GM12891 (cell line): Measurements from ENCODE around the gene ZNF511.

Experiments used
- DNase-seq: peaks from one replicate; pipeline ENCODE4 v3.0.0; 2011; ENCODE audit warnings: low spot score; ENCODE audit not compliant: insufficient read length
- FAIRE-seq: peaks from 2 replicates; lab custom pipeline; 2011; peaks lifted over from hg19 to GRCh38; lab: Jason Lieb, UNC
- PAX5 ChIP-seq: IDR thresholded peaks from 2 replicates; pipeline ENCODE4 v1.6.1; 2011; ENCODE audit warnings: low read length, moderate library complexity, mild to moderate bottlenecking; ENCODE audit not compliant: insufficient read depth, severe bottlenecking
- POLR2A ChIP-seq: IDR thresholded peaks from 2 replicates; pipeline ENCODE4 v1.6.1; 2011; ENCODE audit warnings: low read depth, low read length, control low read depth
- POLR2AphosphoS5 ChIP-seq: IDR thresholded peaks from 2 replicates; pipeline ENCODE4 v1.6.1; 2011; ENCODE audit warnings: low read depth, low read length, control low read depth
- POU2F2 ChIP-seq: IDR thresholded peaks from 2 replicates; pipeline ENCODE4 v1.6.1; 2011; ENCODE audit warnings: low read depth, mild to moderate bottlenecking, control low read depth, low read length, moderate library complexity
- SPI1 ChIP-seq: IDR thresholded peaks from 2 replicates; pipeline ENCODE4 v1.6.1; 2011; ENCODE audit warnings: low read depth, low read length, control low read depth
- TAF1 ChIP-seq: IDR thresholded peaks from 2 replicates; pipeline ENCODE4 v1.6.1; 2011; ENCODE audit warnings: low read depth, low read length, control low read depth

Gene ZNF511

GRCh38 chr10:133266056-133266795 lies 42.5 kb upstream of the ZNF511 start:
- TF ChIP-seq TAF1 (no peak), POLR2AphosphoS5 (no peak), SPI1 (no peak), POU2F2 (no peak)
- DNase-seq (no peak), FAIRE-seq (no peak)

- no peak for FAIRE-seq
These were observed 41.4 kb upstream of the ZNF511 start for GRCh38 chr10:133267293-133267692.

GRCh38 chr10:133267829-133268228 lies 40.9 kb upstream of the ZNF511 start:
- DNase-seq (no peak), FAIRE-seq (no peak)
- no peak for TF ChIP-seq POLR2A
- no peak for TF ChIP-seq POLR2AphosphoS5
- no peak for TF ChIP-seq POU2F2
- no peak for TF ChIP-seq SPI1
- TF ChIP-seq TAF1, result no peak
- TF ChIP-seq PAX5, result no peak

More at GRCh38 chr10:133267293-133267692, 41.4 kb upstream of the ZNF511 start:
- TF ChIP-seq SPI1 (no peak), POLR2AphosphoS5 (no peak), TAF1 (no peak), POU2F2 (no peak), PAX5 (no peak), POLR2A (no peak)
- DNase-seq, result no peak

DNA sequence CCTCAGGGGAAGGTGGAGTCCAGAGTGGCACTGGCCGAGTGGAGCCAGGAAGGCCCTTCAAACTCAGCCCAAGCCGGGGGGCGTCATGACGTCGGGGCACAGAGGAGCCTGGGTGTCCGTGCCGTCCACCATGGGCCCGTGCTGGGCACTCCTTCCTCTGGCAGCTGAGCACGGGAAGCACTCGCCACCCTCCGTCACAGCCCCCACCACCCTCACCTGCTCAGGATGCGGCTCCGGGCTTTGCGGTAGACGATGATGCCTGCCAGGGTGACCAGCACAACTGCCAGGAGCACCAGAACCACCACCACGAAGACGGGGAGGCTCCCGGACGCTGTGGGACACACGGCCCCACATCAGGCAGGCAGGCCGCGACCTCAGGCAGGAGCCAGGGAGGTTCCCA lies 40.2 kb upstream of the ZNF511 start:
- FAIRE-seq (no peak), DNase-seq (no peak)
- no peak for TF ChIP-seq PAX5
- no peak for TF ChIP-seq SPI1
- TF ChIP-seq POU2F2, result no peak
- no peak for TF ChIP-seq TAF1
- TF ChIP-seq POLR2AphosphoS5, result no peak
- TF ChIP-seq POLR2A, result no peak

DNA sequence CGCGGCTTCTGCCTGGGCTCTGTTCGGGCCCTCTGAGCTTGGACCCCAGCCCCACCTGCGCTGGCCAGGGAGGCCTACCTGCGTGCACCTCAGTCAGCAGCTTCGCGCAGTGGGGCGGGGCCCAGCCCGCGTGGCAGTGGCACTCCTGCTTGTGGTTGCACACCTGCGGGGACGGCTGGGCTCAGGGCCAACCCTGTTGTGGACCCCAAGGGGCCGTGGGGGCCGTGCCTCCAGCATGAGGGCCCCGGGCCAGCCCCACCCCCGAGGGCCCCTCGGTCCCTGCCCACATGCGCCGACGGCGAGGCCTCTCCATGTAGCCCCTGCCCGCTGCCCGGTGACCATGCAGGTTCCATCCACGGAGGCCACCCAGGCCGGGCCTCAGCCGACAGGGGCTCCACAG lies 39.3 kb upstream of the ZNF511 start:
- FAIRE-seq (no peak), DNase-seq (no peak)
- TF ChIP-seq POLR2A (no peak), POU2F2 (no peak), PAX5 (no peak), SPI1 (no peak), TAF1 (no peak)

- FAIRE-seq, result no peak
- TF ChIP-seq POLR2A (no peak), POLR2AphosphoS5 (no peak), SPI1 (no peak), POU2F2 (no peak), PAX5 (no peak), TAF1 (no peak)
- no peak for DNase-seq
These were observed 38.5 kb upstream of the ZNF511 start for GRCh38 chr10:133270204-133270603.

DNA sequence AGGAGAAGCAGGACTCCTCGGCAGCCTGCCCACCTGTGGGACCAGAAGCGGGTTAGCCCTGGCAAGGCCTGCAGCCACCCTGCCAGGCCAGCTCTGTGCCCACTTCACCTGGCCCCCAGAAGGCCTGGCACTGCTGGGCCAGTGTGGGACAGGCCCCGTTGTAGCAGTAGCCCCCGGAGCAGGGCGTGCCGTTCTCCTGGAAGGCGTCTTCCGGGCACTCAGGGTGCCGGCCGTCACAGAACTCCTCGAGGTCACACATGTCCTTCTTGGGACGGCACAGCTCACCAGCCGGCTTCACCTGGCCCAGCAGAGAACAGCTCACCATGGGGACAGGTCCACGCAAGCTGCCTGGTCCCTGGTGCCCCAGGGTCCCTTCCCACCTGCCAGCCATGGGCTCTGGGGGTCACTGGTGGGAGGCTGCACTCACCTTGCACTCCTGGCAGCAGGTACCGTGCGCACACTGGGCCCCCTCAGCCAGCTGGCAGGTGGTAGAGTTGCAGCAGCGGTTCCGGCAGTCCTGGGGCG lies 37.9 kb upstream of the ZNF511 start:
- FAIRE-seq (no peak), DNase-seq (no peak)
- TF ChIP-seq SPI1 (no peak), PAX5 (no peak), POLR2A (no peak), TAF1 (no peak), POU2F2 (no peak), POLR2AphosphoS5 (no peak)

DNA sequence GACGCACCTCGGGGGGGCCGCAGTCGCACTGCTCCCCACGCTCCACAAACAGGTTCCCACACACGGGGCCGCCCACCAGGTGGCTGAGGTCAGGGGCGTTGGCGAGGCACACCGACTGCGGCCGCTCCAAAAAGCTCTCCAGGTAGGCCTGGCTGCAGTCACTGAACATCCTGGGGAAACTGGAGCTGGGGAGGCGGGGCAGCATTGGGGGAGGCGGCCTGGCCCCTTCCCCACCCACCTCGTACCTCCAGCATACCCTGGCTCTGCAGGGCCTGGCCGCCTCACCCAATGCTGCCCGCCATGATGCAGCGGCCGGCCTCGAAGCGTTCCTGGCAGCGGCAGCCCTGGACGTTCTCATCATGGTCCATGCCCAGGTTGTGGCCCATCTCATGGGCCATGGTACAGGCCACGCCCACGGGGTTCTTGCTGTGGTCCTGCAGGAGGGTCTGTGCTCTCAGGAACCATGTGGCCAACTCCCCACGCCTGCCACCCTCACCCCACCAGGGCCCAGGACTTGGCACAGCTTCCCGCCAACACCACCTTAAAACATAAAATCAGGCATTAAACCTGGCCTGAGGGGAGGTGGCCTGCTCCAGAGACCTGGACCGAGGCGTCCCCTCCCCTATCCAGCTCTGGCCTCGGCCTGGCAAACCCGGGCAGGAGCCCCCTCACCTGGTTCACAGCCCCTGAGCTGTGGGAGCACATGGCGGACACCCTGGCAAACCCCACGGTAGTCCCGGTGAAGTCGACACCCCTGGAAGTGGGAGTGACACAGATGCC lies 37.0 kb upstream of the ZNF511 start:
- DNase-seq (no peak), FAIRE-seq (no peak)
- TF ChIP-seq POLR2AphosphoS5 (no peak), PAX5 (no peak), SPI1 (no peak), POLR2A (no peak), TAF1 (no peak), POU2F2 (no peak)

GRCh38 chr10:133272301-133272963 lies 36.3 kb upstream of the ZNF511 start:
- TF ChIP-seq POLR2AphosphoS5, result no peak
- DNase-seq (no peak), FAIRE-seq (no peak)

DNA sequence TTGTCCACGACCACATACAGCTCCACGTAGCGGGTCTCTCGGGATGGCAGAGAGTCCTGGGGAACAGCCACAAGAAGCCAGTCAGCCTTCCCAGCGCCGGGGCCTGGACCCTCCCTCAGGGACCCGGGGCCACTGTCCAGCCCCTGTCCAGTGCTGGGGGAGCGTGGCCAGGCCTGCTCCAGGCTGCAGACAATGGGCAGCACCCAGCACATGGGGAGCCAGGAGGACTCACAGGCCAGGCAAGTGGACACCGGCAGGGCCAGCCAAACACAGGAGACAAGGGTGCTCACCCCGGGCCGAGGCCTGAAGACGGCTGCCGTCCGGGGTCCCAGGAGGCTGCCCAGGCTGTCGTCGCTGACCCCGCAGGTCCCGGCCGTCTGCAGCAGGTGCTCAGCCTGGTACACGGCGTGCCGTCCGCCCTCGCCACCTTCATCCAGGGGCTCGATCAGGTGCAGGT lies 35.7 kb upstream of the ZNF511 start:
- FAIRE-seq (no peak), DNase-seq (no peak)
- TF ChIP-seq SPI1 (no peak), POU2F2 (no peak), TAF1 (no peak), POLR2AphosphoS5 (no peak), POLR2A (no peak), PAX5 (no peak)
